ENCODE measurements around the gene PTPRD. TPM values are rescaled to one million over a fixed set of nuclear protein-coding genes. Genes with fewer than 3 reads are reported as not detected.

The PTPRD gene
- total RNA-seq, 2 donors from 2014 or later = 19.6 to 101 TPM

DNA sequence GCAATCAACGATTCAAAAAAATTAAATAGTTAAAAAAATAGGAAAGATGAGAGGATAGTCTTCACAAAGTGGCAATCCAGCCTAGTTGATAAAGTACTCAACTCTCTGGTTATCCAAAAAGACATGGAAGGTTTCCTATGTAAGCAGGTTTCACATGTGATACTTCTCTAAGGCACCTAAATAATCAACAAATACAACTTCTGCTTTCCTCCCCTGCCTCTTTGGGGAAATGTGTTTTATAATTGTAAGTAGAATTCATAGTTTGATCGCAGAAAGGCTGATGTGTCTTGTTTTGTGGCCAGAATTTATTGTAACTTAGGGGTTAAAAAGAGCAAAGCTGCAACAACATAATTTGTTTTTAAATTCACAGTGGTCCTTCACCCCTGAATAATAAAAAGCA, 1957.7 kb downstream of the PTPRD start:
- H3K27me3 ChIP-seq (replicated peaks; ENCODE audit: insufficient read depth) = no peaks in the 10 kb centered on the region
- H3K36me3 ChIP-seq = no peaks in the 10 kb centered on the region
- H3K27ac ChIP-seq = no peak overlapping the region
- H3K4me1 ChIP-seq (ENCODE audit: control insufficient read depth in 1 of 2, low read depth in 2 of 2) = peaks cover 3 to 47% of the 10 kb centered on the region in 2 donors
- ATAC-seq (ENCODE audit: insufficient number of reproducible peaks, low FRiP score, low read depth) (no peak), DNase-seq (ENCODE audit: low spot score) (no peak)
- TF ChIP-seq, protein P1, sequence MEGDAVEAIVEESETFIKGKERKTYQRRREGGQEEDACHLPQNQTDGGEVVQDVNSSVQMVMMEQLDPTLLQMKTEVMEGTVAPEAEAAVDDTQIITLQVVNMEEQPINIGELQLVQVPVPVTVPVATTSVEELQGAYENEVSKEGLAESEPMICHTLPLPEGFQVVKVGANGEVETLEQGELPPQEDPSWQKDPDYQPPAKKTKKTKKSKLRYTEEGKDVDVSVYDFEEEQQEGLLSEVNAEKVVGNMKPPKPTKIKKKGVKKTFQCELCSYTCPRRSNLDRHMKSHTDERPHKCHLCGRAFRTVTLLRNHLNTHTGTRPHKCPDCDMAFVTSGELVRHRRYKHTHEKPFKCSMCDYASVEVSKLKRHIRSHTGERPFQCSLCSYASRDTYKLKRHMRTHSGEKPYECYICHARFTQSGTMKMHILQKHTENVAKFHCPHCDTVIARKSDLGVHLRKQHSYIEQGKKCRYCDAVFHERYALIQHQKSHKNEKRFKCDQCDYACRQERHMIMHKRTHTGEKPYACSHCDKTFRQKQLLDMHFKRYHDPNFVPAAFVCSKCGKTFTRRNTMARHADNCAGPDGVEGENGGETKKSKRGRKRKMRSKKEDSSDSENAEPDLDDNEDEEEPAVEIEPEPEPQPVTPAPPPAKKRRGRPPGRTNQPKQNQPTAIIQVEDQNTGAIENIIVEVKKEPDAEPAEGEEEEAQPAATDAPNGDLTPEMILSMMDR (IDR thresholded peaks at IDR 0.05) = no peak
- no peak overlapping the region for H3K4me3 ChIP-seq
- no peaks in the 10 kb centered on the region for H3K9me3 ChIP-seq

DNA sequence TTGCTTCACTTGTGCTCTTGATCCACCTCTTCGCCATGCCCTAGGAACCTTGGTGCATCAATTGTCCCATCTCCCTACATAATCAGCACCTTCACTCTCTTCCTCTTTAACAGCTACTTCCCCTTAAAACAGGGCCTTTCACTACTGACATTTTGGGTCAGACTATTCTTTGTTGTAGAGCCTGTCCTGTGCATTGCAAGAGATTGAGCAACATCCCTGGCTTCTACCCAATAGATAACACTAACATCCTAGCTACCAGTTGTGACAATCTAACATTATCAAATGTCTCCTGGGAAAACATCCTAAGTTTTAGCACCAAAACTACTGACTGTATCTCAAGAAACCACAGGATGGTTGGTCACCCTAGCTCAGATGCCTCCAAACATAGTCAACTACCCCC, 1958.9 kb downstream of the PTPRD start:
- DNase-seq (ENCODE audit: low spot score) = no peak
- no peaks in the 10 kb centered on the region for H3K27me3 ChIP-seq (replicated peaks; ENCODE audit: insufficient read depth)
- H3K4me1 ChIP-seq (ENCODE audit: control insufficient read depth in 1 of 2, low read depth in 2 of 2) = peaks cover 0 to 38% of the 10 kb centered on the region in 2 donors
- TF ChIP-seq, protein P1 (IDR thresholded peaks at IDR 0.05) = no peak
- H3K4me3 ChIP-seq = no peak overlapping the region
- no peak overlapping the region for H3K27ac ChIP-seq
- H3K36me3 ChIP-seq = no peaks in the 10 kb centered on the region
- H3K9me3 ChIP-seq = no peaks in the 10 kb centered on the region
- no peak for ATAC-seq (ENCODE audit: insufficient number of reproducible peaks, low FRiP score, low read depth)

DNA sequence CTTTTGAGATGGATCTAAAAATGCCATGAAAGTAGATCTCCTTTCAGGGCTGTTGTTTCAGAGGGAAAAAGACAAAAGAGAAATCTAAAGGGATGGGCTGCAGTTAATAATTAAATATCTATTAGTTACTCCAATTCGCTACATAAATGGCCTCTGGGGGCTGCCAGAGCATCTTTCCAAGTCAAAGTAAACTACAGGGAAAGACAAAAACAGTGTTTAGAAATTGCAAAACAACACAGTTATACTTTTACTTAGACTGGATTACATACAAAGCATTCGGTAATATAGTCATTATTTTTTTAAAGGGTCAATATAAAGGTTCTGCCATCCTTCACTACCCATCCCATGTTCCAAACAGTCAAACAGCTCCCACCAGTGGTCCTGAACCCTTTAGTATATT, 1959.7 kb downstream of the PTPRD start:
- TF ChIP-seq, protein P1 (IDR thresholded peaks at IDR 0.05) = no peak
- H3K9me3 ChIP-seq = no peaks in the 10 kb centered on the region
- ATAC-seq (ENCODE audit: insufficient number of reproducible peaks, low FRiP score, low read depth) = no peak

DNA sequence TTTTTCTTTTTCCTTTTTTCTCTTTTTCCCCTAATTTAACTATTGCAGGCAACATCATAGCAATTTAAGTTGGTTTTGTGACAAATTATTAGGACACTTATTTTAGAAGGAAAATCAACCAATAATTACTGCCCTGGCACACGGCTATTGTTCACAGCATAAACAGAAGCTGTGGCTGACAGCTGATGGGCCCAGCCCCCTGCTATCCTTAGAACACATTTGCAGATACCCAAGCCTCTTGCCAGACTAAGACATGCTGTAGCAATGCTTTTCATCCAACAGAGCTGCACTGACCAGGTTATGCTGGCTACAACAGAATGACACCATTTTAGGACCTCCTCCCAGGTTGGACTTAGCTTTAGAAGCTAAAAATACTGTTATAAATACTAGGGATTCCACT, 1960.5 kb downstream of the PTPRD start:
- DNase-seq (ENCODE audit: low spot score) (no peak), ATAC-seq (ENCODE audit: insufficient number of reproducible peaks, low FRiP score, low read depth) (no peak)
- H3K27me3 ChIP-seq (replicated peaks; ENCODE audit: insufficient read depth) = no peaks in the 10 kb centered on the region
- no peaks in the 10 kb centered on the region for H3K9me3 ChIP-seq
- TF ChIP-seq, protein P1 (IDR thresholded peaks at IDR 0.05) = no peak
- no peak overlapping the region for H3K4me3 ChIP-seq
- H3K4me1 ChIP-seq (ENCODE audit: control insufficient read depth in 1 of 2, low read depth in 2 of 2) = peaks cover 0 to 37% of the 10 kb centered on the region in 2 donors
- H3K27ac ChIP-seq = no peak overlapping the region
- no peaks in the 10 kb centered on the region for H3K36me3 ChIP-seq

More for the DNA sequence above, 1959.7 kb downstream of the PTPRD start:
- Histone ChIP-seq H3K4me3 (no peak overlapping the region), H3K27ac (no peak overlapping the region), H3K27me3 (replicated peaks; ENCODE audit: insufficient read depth) (no peaks in the 10 kb centered on the region), H3K36me3 (no peaks in the 10 kb centered on the region), H3K4me1 (ENCODE audit: control insufficient read depth in 1 of 2, low read depth in 2 of 2) (peaks cover 0 to 37% of the 10 kb centered on the region in 2 donors)
- no peak for DNase-seq (ENCODE audit: low spot score)

DNA sequence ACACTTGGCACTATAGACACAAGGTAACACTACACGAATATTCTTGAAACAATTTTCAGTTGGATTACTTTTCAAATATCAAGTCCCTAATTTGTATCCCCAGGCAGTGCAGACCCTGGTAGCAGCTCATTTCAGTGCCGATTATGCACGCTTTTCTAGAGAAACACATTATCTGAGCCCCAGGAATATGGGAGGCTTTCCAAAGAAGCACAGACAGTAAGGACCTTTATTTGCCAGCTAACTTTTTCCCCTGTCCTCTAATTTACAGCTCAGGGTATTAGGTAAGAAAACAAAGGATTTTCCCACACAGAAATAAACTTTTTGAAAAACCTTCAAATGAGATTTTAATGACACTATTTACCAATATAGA, 1961.0 kb downstream of the PTPRD start:
- no peak overlapping the region for H3K27ac ChIP-seq
- no peak for DNase-seq (ENCODE audit: low spot score)
- no peaks in the 10 kb centered on the region for H3K36me3 ChIP-seq
- no peaks in the 10 kb centered on the region for H3K27me3 ChIP-seq (replicated peaks; ENCODE audit: insufficient read depth)
- TF ChIP-seq, protein P1 (IDR thresholded peaks at IDR 0.05) = no peak
- no peak for ATAC-seq (ENCODE audit: insufficient number of reproducible peaks, low FRiP score, low read depth)
- no peaks in the 10 kb centered on the region for H3K9me3 ChIP-seq
- H3K4me1 ChIP-seq (ENCODE audit: control insufficient read depth in 1 of 2, low read depth in 2 of 2) = peaks cover 0 to 37% of the 10 kb centered on the region in 2 donors
- no peak overlapping the region for H3K4me3 ChIP-seq
